Prostate gland (tissue), 2 donors: ENCODE data around the gene DDRGK1. TPM values are rescaled to one million over a fixed set of nuclear protein-coding genes. Genes with fewer than 3 reads are reported as not detected.
A peak's percentile ranks its signal among the peaks of the same experiment; 100 is the strongest.

Experiments
- DNase-seq: peaks from one replicate; pipeline ENCODE4 v3.0.0-alpha.2; 2019; ENCODE audit warnings: low spot score
- H3K27ac ChIP-seq, 2 donors: fragments of 200-600 bp; sonication (generic); 2 replicates each; pipeline ENCODE4 v1.5.1; 2017 to 2019
- H3K27me3 ChIP-seq: fragments of 200-600 bp; sonication (generic); replicated peaks from 2 replicates; pipeline ENCODE4 v1.5.1; 2019; ENCODE audit not compliant: insufficient read depth
- H3K36me3 ChIP-seq, 2 donors: fragments of 200-600 bp; sonication (generic); 1 replicate in 1 of 2; 2 replicates in 1 of 2; pipeline versions ENCODE4 v1.5.1 to v1.8.1; 2017 to 2019
- H3K4me1 ChIP-seq: fragments of 200-600 bp; sonication (generic); replicated peaks from 2 replicates; pipeline ENCODE4 v1.5.1; 2019
- H3K4me3 ChIP-seq, 2 donors: fragments of 200-600 bp; sonication (generic); 2 replicates each; pipeline ENCODE4 v1.5.1; 2017 to 2019
- H3K9me3 ChIP-seq: fragments of 200-600 bp; sonication (generic); 2 replicates; pipeline ENCODE4 v1.5.1; 2017
- CTCF ChIP-seq, 4 experiments: fragments of 200-600 bp in 2 of 4; fragments of 450-650 bp in 2 of 4; sonication (generic) in 2 of 4; IDR thresholded peaks; 1 replicate in 3 of 4; 2 replicates in 1 of 4; pipeline ENCODE4 v1.5.1; 2016 to 2019; ENCODE audit warnings: antibody characterized with exemption in 4 of 4, mild to moderate bottlenecking in 2 of 4, moderate library complexity in 2 of 4
- POLR2A ChIP-seq: fragments of 450-650 bp; IDR thresholded peaks from one replicate; pipeline ENCODE4 v1.6.1; 2016; ENCODE audit warnings: antibody characterized with exemption, mild to moderate bottlenecking
- POLR2AphosphoS5 ChIP-seq: sonication (generic); formaldehyde crosslinking; IDR thresholded peaks from one replicate; pipeline ENCODE4 v1.6.1; 2017; ENCODE audit warnings: antibody characterized with exemption
- WGBS: methylation state at CpG from one replicate; pipeline ENCODE4 v1.1.5; 2018; 5-methylcytosine and 5-hydroxymethylcytosine counted together
- intact Hi-C: fragments of 100-400 bp; cut with DNase I; formaldehyde crosslinking; loops from one replicate; pipeline ENCODE4 v1.14.2; 2022
- total RNA-seq, 2 donors: library from RNA; depleted of rRNA; stranded (reverse); fragments of >200 nt; gene quantifications; one replicate each; pipeline ENCODE4 v1.1.0, GENCODE V29; 2016

DDRGK1 gene
- total RNA-seq, 2 donors from 2014 or later = 87.5 to 126 TPM

DNA sequence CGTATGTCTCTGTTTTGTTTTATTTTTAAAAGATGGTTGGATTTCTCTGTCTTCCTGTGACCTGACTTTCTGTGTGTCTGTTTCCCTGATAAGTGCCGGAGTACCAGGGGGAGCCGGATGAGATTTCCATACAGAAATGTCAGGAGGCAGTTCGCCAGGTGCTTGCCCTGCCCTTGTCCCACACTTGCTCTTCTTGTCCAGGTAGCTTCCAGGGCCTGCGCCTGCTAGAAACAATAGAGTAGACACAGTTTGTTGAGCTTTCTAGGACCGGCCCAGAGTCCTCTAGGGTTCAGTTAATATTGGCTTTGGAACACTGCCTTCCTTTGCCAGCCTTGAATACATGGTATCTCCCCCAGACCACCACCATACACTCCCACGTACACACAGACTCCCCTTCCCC lies 8.7 kb upstream of the DDRGK1 start:
- TF ChIP-seq POLR2AphosphoS5 (no peak), POLR2A (no peak), CTCF (IDR thresholded peaks at IDR 0.05) (no peak)
- H3K27me3 ChIP-seq = no peaks in the 10 kb centered on the region
- intact Hi-C loops = loop anchor here (10.0 kb wide), 1 partner anchor 102 kb away; no protein-coding TSS in a partner anchor
- H3K9me3 ChIP-seq = no peaks in the 10 kb centered on the region
- H3K27ac ChIP-seq = no peak overlapping the region
- DNase-seq = no peak
- 87% methylated on average over 7 of the region's 7 CpGs for WGBS
- no peaks in the 10 kb centered on the region for H3K36me3 ChIP-seq
- no peak overlapping the region for H3K4me3 ChIP-seq
- H3K4me1 ChIP-seq = peaks cover 5% of the 10 kb centered on the region

DNA sequence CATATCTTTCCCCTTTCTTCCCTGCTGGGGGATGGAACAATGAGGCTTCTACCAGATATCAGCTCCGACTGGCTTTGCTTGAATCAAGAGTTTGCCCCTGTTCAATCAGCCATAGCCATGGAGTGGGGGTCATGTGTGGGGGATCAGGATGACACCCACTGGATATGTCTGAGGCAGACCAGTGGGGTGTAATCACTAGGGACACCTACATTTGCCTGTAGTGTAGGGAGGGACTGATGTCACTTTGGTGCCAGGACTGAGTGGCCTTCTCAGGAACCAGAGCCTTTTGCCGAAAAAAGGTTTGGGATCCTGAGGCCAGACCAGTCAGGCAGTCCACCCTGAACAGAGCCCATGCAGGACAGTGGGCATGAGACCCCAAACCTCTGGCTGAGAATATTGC lies 5.9 kb upstream of the DDRGK1 start:
- Histone ChIP-seq H3K4me3 (peak overlapping the region in 1 of 2 donors; percentile 84), H3K27me3 (no peaks in the 10 kb centered on the region), H3K4me1 (peaks cover 5% of the 10 kb centered on the region), H3K36me3 (no peaks in the 10 kb centered on the region), H3K27ac (no peak overlapping the region), H3K9me3 (no peaks in the 10 kb centered on the region)
- no peak for TF ChIP-seq POLR2A
- no peak for TF ChIP-seq POLR2AphosphoS5
- TF ChIP-seq CTCF (IDR thresholded peaks at IDR 0.05) = no peak
- intact Hi-C loops = loop anchor here (10.0 kb wide), 1 partner anchor 104 kb away; no protein-coding TSS in a partner anchor
- 76% methylated on average over 2 of the region's 2 CpGs for WGBS
- DNase-seq = no peak

GRCh38 chr20:3209946-3210317 lies 5.5 kb upstream of the DDRGK1 start:
- no peak for DNase-seq
- H3K36me3 ChIP-seq = no peaks in the 10 kb centered on the region
- intact Hi-C loops = loop anchor here (10.0 kb wide), 1 partner anchor 105 kb away; no protein-coding TSS in a partner anchor
- H3K4me3 ChIP-seq = peak overlapping the region; percentile 84 to 85
- 4% methylated on average over 9 of the region's 10 CpGs for WGBS
- peak overlapping the region in 1 of 2 donors; percentile 81 for H3K27ac ChIP-seq
- no peaks in the 10 kb centered on the region for H3K27me3 ChIP-seq
- H3K9me3 ChIP-seq = no peaks in the 10 kb centered on the region
- TF ChIP-seq POLR2A (no peak), CTCF (IDR thresholded peaks at IDR 0.05) (no peak), POLR2AphosphoS5 (no peak)
- H3K4me1 ChIP-seq = peaks cover 5% of the 10 kb centered on the region

- intact Hi-C loops = no loop called here
- H3K36me3 ChIP-seq = no peaks in the 10 kb centered on the region
- DNase-seq = peak; percentile 30
- no peaks in the 10 kb centered on the region for H3K9me3 ChIP-seq
- under 1% methylated on average over 41 of the region's 48 CpGs for WGBS
- peak within 1 kb of the TSS; percentile 64 to 81 for H3K27ac ChIP-seq
- TF ChIP-seq CTCF (IDR thresholded peaks at IDR 0.05) = peak in 1 of 4 experiments; percentile 7
- peak; percentile 36 for TF ChIP-seq POLR2AphosphoS5
- TF ChIP-seq POLR2A = no peak
- H3K4me3 ChIP-seq = peak within 1 kb of the TSS; percentile 84 to 85
- H3K4me1 ChIP-seq = peaks cover 5% of the 10 kb centered on the region
- no peaks in the 10 kb centered on the region for H3K27me3 ChIP-seq
Measured at GRCh38 chr20:3209257-3209945, 4.9 kb upstream of the DDRGK1 start, which contains the start of gene ITPA. TSS of gene ITPA (plus strand) at chr20:3209498. CDS start at chr20:3209552, 54 bp downstream.

GRCh38 chr20:3208786-3209256 lies 4.3 kb upstream of the DDRGK1 start:
- TF ChIP-seq POLR2AphosphoS5 (no peak), POLR2A (no peak), CTCF (IDR thresholded peaks at IDR 0.05) (no peak)
- 2% methylated on average over 10 of the region's 10 CpGs for WGBS
- H3K9me3 ChIP-seq = no peaks in the 10 kb centered on the region
- H3K36me3 ChIP-seq = no peaks in the 10 kb centered on the region
- intact Hi-C loops = no loop called here
- H3K4me1 ChIP-seq = peaks cover 5% of the 10 kb centered on the region
- H3K27me3 ChIP-seq = no peaks in the 10 kb centered on the region
- DNase-seq = no peak
- H3K27ac ChIP-seq = peak overlapping the region; percentile 64 to 81
- H3K4me3 ChIP-seq = peak overlapping the region; percentile 84 to 85
